ENCODE results near the gene OCA2. TPM values are rescaled to one million over a fixed set of nuclear protein-coding genes. Genes with fewer than 3 reads are reported as not detected.

The OCA2 gene
- total and polyA plus RNA-seq, 2 of the 8 experiments (the other 6 are each of a cell fraction or from before 2014, with no cell fraction given) = 0.20 TPM

- POLR2A ChIA-PET (ENCODE audit: partially characterized antibody) = no interaction called here
- TF ChIP-seq PHF8 (conservative IDR thresholded peaks at IDR 0.05; ENCODE audit: low read depth, low read length) (no peak), ZNF274 (IDR thresholded peaks at IDR 0.05; ENCODE audit: borderline replicate concordance, extremely low read depth, low read length) (no peak), SAP30 (IDR thresholded peaks at IDR 0.05; ENCODE audit: insufficient read depth, insufficient replicate concordance, low read length) (no peak), NRF1 (IDR thresholded peaks at IDR 0.05; ENCODE audit: low read depth, low read length) (no peak), FOSL1 (IDR thresholded peaks at IDR 0.05; ENCODE audit: insufficient read depth, low read depth, low read length) (no peak), SP4 (IDR thresholded peaks at IDR 0.05; ENCODE audit: low read length) (no peak), EGR1 (IDR thresholded peaks at IDR 0.05; ENCODE audit: borderline replicate concordance, low read depth, low read length) (no peak), POU5F1 (IDR thresholded peaks at IDR 0.05; ENCODE audit: low read depth, low read length) (no peak), JUN (IDR thresholded peaks at IDR 0.05; ENCODE audit: low read depth, low read length) (no peak), KDM4A (IDR thresholded peaks at IDR 0.05; ENCODE audit: low read depth, low read length, severe bottlenecking) (no peak), CREB1 (IDR thresholded peaks at IDR 0.05) (no peak)
- TF ChIP-seq, protein P1, sequence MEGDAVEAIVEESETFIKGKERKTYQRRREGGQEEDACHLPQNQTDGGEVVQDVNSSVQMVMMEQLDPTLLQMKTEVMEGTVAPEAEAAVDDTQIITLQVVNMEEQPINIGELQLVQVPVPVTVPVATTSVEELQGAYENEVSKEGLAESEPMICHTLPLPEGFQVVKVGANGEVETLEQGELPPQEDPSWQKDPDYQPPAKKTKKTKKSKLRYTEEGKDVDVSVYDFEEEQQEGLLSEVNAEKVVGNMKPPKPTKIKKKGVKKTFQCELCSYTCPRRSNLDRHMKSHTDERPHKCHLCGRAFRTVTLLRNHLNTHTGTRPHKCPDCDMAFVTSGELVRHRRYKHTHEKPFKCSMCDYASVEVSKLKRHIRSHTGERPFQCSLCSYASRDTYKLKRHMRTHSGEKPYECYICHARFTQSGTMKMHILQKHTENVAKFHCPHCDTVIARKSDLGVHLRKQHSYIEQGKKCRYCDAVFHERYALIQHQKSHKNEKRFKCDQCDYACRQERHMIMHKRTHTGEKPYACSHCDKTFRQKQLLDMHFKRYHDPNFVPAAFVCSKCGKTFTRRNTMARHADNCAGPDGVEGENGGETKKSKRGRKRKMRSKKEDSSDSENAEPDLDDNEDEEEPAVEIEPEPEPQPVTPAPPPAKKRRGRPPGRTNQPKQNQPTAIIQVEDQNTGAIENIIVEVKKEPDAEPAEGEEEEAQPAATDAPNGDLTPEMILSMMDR (IDR thresholded peaks at IDR 0.05; ENCODE audit: control extremely low read depth in 1 of 3, insufficient read depth in 1 of 3, low read depth in 1 of 3, low read length in 3 of 3) = no peak
Measured at GRCh38 chr15:28068930-28069329, 30.2 kb downstream of the OCA2 start.

More at GRCh38 chr15:28068930-28069329, 30.2 kb downstream of the OCA2 start:
- no peaks in the 10 kb centered on the region for H3K79me1 ChIP-seq (ENCODE audit: low read depth, low read length)
- H2BK120ac ChIP-seq (replicated peaks; ENCODE audit: low read depth, low read length) = no peak overlapping the region
- H4K5ac ChIP-seq (ENCODE audit: insufficient read length, low read depth, low read length) = no peak overlapping the region
- no peaks in the 10 kb centered on the region for H3K79me2 ChIP-seq (ENCODE audit: control insufficient read depth in 1 of 2, insufficient read depth in 2 of 2, low read length in 2 of 2)
- CTCF ChIA-PET (ENCODE audit: partially characterized antibody) = no interaction called here
- H3K9ac ChIP-seq (replicated peaks in 1 of 4; ENCODE audit: extremely low read depth in 1 of 4, low read depth in 3 of 4, low read length in 3 of 4) = no peak overlapping the region
- H4K20me1 ChIP-seq (replicated peaks in 1 of 2; ENCODE audit: control insufficient read depth in 1 of 2, insufficient read depth in 2 of 2, low read length in 2 of 2) = no peaks in the 10 kb centered on the region
- H2BK5ac ChIP-seq (ENCODE audit: low read depth, low read length) = no peak overlapping the region
- no peak overlapping the region for H2AFZ ChIP-seq (ENCODE audit: low read length)
- no peak overlapping the region for H2BK12ac ChIP-seq (ENCODE audit: low read depth, low read length)
- H3K56ac ChIP-seq (replicated peaks; ENCODE audit: insufficient read length, low read depth, low read length) = no peak overlapping the region
- H4K8ac ChIP-seq (ENCODE audit: extremely low read depth, insufficient read depth, low read length) = no peak overlapping the region
- WGBS, 2 experiments (ENCODE audit: extremely low coverage in 1 of 2, insufficient coverage in 1 of 2, insufficient read length in 1 of 2, insufficient replicate concordance in 2 of 2, low coverage in 1 of 2, low lambda C conversion rate in 2 of 2, missing lambda C conversion rate in 1 of 2) = 86% methylated on average over 1 of the region's 1 CpG; no CpG with 5 or more reads in 1 of the 2 experiments
- no peak overlapping the region for H3K4me3 ChIP-seq (ENCODE audit: extremely low read depth in 1 of 4, insufficient read depth in 2 of 4, low read depth in 3 of 4, low read length in 4 of 4)
- H3K4me2 ChIP-seq (ENCODE audit: insufficient read depth in 1 of 2, low read depth in 2 of 2, low read length in 2 of 2) = no peak overlapping the region
- no peak overlapping the region for H3K4ac ChIP-seq (replicated peaks; ENCODE audit: insufficient read length, low read depth, low read length)
- no peak overlapping the region for H3K14ac ChIP-seq (ENCODE audit: insufficient read length)
- H3K27me3 ChIP-seq (replicated peaks in 1 of 4; ENCODE audit: control insufficient read depth in 3 of 4, extremely low read depth in 1 of 4, insufficient read depth in 3 of 4, low read length in 3 of 4) = no peaks in the 10 kb centered on the region
- no peaks in the 10 kb centered on the region for H3K9me3 ChIP-seq (ENCODE audit: insufficient read depth in 2 of 2, low read depth in 1 of 2, low read length in 1 of 2)
- no peak overlapping the region for H4K91ac ChIP-seq (replicated peaks; ENCODE audit: insufficient read length, low read length)
- no peaks in the 10 kb centered on the region; the same call in 1 of the 2 replicates for H3K23me2 ChIP-seq (ENCODE audit: low read depth, low read length)
- no peaks in the 10 kb centered on the region for H3K4me1 ChIP-seq (replicated peaks in 1 of 4; ENCODE audit: control insufficient read depth in 3 of 4, insufficient read depth in 4 of 4, low read length in 3 of 4)
- no peak overlapping the region for H2BK20ac ChIP-seq (ENCODE audit: low read length)
- DNase-seq (ENCODE audit: low read depth in 1 of 2, low spot score in 2 of 2) = no peak
- no peak overlapping the region for H2AK5ac ChIP-seq (ENCODE audit: low read depth, low read length)
- H3K27ac ChIP-seq (ENCODE audit: low read depth, low read length) = no peak overlapping the region
- no peak overlapping the region for H3K23ac ChIP-seq (ENCODE audit: insufficient read length)
- H3K36me3 ChIP-seq (ENCODE audit: control insufficient read depth in 2 of 4, insufficient read depth in 4 of 4, low read length in 3 of 4) = no peaks in the 10 kb centered on the region
- H2BK15ac ChIP-seq (ENCODE audit: low read length) = no peak overlapping the region
- no peak overlapping the region for H3K18ac ChIP-seq (ENCODE audit: extremely low read depth, low read length)
- FAIRE-seq = no peak

Data from H1 (cell line).